GM19025 (cell line): ENCODE data around the gene CHN2.

Experiments
- ATAC-seq: cut with Tn5 transposase; IDR thresholded peaks from one replicate; pipeline ENCODE4 v1.9.1; 2021; ENCODE audit warnings: mild to moderate bottlenecking, low read depth, moderate library complexity; ENCODE audit not compliant: unreplicated experiment

The CHN2 gene

GRCh38 chr7:29480934-29481651 is 286.5 kb downstream of the CHN2 start:
- ATAC-seq, result no peak

GRCh38 chr7:29482056-29482455 is 287.5 kb downstream of the CHN2 start:
- ATAC-seq, result no peak

GRCh38 chr7:29483219-29484104 is 288.9 kb downstream of the CHN2 start:
- no peak for ATAC-seq

- ATAC-seq, result no peak
Observed at GRCh38 chr7:29484280-29484679, 289.7 kb downstream of the CHN2 start.

GRCh38 chr7:29485339-29486190 is 291.0 kb downstream of the CHN2 start:
- no peak for ATAC-seq

GRCh38 chr7:29486191-29486700 is 291.7 kb downstream of the CHN2 start:
- ATAC-seq, result no peak

- ATAC-seq, result no peak
Observed at GRCh38 chr7:29487424-29487823, 292.8 kb downstream of the CHN2 start.

- ATAC-seq, result no peak
Observed at GRCh38 chr7:29488203-29488970, 293.8 kb downstream of the CHN2 start.

GRCh38 chr7:29488977-29489376 is 294.4 kb downstream of the CHN2 start:
- no peak for ATAC-seq

GRCh38 chr7:29490094-29490607 is 295.6 kb downstream of the CHN2 start:
- no peak for ATAC-seq

- ATAC-seq, result no peak
Observed at GRCh38 chr7:29494350-29494749, 299.8 kb downstream of the CHN2 start.

- no peak for ATAC-seq
Observed at GRCh38 chr7:29495653-29496052, 301.1 kb downstream of the CHN2 start.

GRCh38 chr7:29496355-29497020 is 301.9 kb downstream of the CHN2 start:
- ATAC-seq, result no peak

GRCh38 chr7:29499932-29500331 is 305.4 kb downstream of the CHN2 start:
- no peak for ATAC-seq

GRCh38 chr7:29500719-29501118 is 306.1 kb downstream of the CHN2 start:
- no peak for ATAC-seq

- no peak for ATAC-seq
Observed at GRCh38 chr7:29502133-29502532, 307.6 kb downstream of the CHN2 start.

GRCh38 chr7:29505931-29506330 is 311.4 kb downstream of the CHN2 start:
- ATAC-seq, result no peak

GRCh38 chr7:29508608-29509007 is 314.0 kb downstream of the CHN2 start:
- no peak for ATAC-seq

GRCh38 chr7:29510028-29510427 is 315.5 kb downstream of the CHN2 start:
- no peak for ATAC-seq
